SK-N-MC (cell line): Measurements from ENCODE around the gene NHS.

Experiments
- EZH2 ChIP-seq: fragments of 200-600 bp; sonication (generic); IDR thresholded peaks from one replicate; pipeline ENCODE4 v1.6.1; 2017; ENCODE audit warnings: antibody characterized with exemption
- FOXP2 ChIP-seq: optimal IDR thresholded peaks from 2 replicates; pipeline ENCODE3; 2011; ENCODE audit warnings: mild to moderate bottlenecking, moderate library complexity; ENCODE audit not compliant: insufficient read depth; ENCODE audit errors: extremely low read length, control extremely low read depth
- POLR2AphosphoS5 ChIP-seq: IDR thresholded peaks from 2 replicates; pipeline ENCODE4 v1.6.1; 2012; ENCODE audit warnings: mild to moderate bottlenecking, low read depth, low read length, borderline replicate concordance

DNA sequence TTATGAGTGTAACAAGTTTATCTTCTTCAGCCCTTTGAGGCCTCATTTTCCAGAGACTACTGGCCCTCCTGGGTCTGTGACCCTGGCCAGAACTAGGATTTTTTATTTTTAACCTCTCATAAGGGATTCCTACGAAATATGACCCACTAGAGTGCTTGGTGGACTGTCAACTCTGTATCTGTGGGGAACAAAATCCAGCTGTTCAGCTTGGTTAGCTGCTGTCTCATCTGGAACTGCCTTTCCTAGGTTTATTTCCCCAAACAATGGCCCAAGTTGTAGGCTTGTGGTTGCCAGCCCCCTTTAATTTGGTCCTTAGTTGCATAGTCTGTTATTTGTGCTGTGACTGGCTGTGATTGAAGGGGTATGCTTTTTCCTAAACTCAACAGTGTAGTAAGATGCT, 56.2 kb downstream of the NHS start:
- TF ChIP-seq POLR2AphosphoS5 (no peak), FOXP2 (no peak), EZH2 (no peak)
